Fibroblast of pulmonary artery (primary cell): Measurements from ENCODE around the gene ECE1.
"Not testable (repeated sequence)": the region's sequence is repeated elsewhere in the genome, so short reads cannot be mapped to it uniquely, and the experiment has no call there.

Source experiments
- DNase-seq: peaks from one replicate; pipeline ENCODE4 v3.0.0-alpha.2; 2010; ENCODE audit warnings: low read depth
- H3K4me3 ChIP-seq: replicated peaks from 2 replicates; pipeline ENCODE4 v1.5.1; 2011; ENCODE audit warnings: low read depth, mild to moderate bottlenecking, control low read depth, low read length, moderate library complexity
- TF ChIP-seq, protein P1 (sequence below): IDR thresholded peaks from 2 replicates; pipeline ENCODE4 v1.5.1; 2011; ENCODE audit warnings: mild to moderate bottlenecking, control low read depth, low read length, inconsistent platforms; ENCODE audit errors: missing control alignments

The ECE1 gene

GRCh38 chr1:21189421-21189820 lies 100.8 kb downstream of the ECE1 start:
- no peak for DNase-seq
- TF ChIP-seq, protein P1, sequence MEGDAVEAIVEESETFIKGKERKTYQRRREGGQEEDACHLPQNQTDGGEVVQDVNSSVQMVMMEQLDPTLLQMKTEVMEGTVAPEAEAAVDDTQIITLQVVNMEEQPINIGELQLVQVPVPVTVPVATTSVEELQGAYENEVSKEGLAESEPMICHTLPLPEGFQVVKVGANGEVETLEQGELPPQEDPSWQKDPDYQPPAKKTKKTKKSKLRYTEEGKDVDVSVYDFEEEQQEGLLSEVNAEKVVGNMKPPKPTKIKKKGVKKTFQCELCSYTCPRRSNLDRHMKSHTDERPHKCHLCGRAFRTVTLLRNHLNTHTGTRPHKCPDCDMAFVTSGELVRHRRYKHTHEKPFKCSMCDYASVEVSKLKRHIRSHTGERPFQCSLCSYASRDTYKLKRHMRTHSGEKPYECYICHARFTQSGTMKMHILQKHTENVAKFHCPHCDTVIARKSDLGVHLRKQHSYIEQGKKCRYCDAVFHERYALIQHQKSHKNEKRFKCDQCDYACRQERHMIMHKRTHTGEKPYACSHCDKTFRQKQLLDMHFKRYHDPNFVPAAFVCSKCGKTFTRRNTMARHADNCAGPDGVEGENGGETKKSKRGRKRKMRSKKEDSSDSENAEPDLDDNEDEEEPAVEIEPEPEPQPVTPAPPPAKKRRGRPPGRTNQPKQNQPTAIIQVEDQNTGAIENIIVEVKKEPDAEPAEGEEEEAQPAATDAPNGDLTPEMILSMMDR: no peak
- no peak overlapping the region for H3K4me3 ChIP-seq

DNA sequence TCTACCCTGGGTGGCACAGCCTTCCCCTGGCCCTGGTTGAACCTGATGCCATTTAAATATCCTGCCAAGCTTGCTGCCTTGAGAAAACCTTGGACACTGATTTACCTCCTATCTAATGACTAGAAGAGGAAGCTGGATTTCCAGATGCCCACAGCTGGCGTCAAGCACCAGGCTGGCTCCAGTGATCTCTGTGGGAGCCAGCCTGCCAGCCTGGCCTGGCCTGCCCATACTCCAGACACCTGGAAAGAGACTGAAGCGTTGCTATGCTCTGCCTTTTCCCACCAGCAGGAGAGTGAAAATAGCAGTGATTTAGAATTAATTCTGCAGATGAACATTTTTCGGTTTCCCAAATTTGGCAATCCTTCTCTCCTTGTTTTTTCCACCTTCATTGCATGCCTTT lies 102.0 kb downstream of the ECE1 start:
- H3K4me3 ChIP-seq: no peak overlapping the region
- DNase-seq: no peak
- TF ChIP-seq, protein P1: no peak

GRCh38 chr1:21185221-21185731 lies 105.0 kb downstream of the ECE1 start:
- TF ChIP-seq, protein P1: no peak
- H3K4me3 ChIP-seq: no peak overlapping the region
- no peak for DNase-seq

- TF ChIP-seq, protein P1: no peak
- no peak for DNase-seq
- no peak overlapping the region for H3K4me3 ChIP-seq
Observed at GRCh38 chr1:21184276-21184675, 106.0 kb downstream of the ECE1 start.

GRCh38 chr1:21182181-21182731 lies 108.0 kb downstream of the ECE1 start:
- TF ChIP-seq, protein P1: no peak
- no peak for DNase-seq
- H3K4me3 ChIP-seq: no peak overlapping the region

DNA sequence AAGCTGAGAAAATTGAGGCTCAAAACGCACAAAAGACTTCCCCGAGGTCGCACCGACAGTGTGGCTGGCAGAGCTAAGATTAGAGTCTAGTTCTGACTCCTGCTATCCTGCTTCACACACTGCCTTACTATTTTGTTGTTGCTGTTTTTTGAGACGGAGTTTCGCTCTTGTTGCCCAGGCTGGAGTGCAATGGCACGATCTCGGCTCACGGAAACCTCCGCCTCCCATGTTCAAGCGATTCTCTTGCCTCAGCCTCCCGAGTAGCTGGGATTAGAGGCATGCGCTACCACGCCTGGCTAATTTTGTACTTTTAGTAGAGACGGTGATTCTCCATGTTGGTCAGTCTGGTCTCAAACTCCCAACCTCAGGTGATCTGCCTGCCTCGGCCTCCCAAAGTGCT lies 112.0 kb downstream of the ECE1 start:
- not testable (repeated sequence) for DNase-seq, H3K4me3 ChIP-seq

- peak within 1 kb of the TSS; percentile 95 for H3K4me3 ChIP-seq
- peak; percentile 97 for DNase-seq
- TF ChIP-seq, protein P1: no peak
Observed at GRCh38 chr1:21176586-21177555, 113.4 kb downstream of the ECE1 start, which contains the start of gene EIF4G3. EIF4G3 (minus strand) TSS chr1:21176897; CDS start chr1:21002742, 174,155 bp downstream.
